WI38 (cell line): ENCODE results near the gene ROCK2.
"Not testable (repeated sequence)": the region's sequence is repeated elsewhere in the genome, so short reads cannot be mapped to it uniquely, and the experiment has no call there.

ENCODE experiments used
- H3K4me3 ChIP-seq: 2 replicates; pipeline ENCODE4 v1.5.1; 2011; ENCODE audit warnings: low read depth, mild to moderate bottlenecking, control low read depth, low read length
- CTCF ChIP-seq: IDR thresholded peaks from 2 replicates; pipeline ENCODE4 v1.5.1; 2012; ENCODE audit warnings: low read depth, mild to moderate bottlenecking, control low read depth, low read length

ROCK2 gene

GRCh38 chr2:11254100-11254536 lies 90.3 kb downstream of the ROCK2 start:
- H3K4me3 ChIP-seq: no peak overlapping the region
- TF ChIP-seq CTCF: no peak

GRCh38 chr2:11252458-11252857 lies 92.0 kb downstream of the ROCK2 start:
- H3K4me3 ChIP-seq: not testable (repeated sequence)

- no peak for TF ChIP-seq CTCF
- H3K4me3 ChIP-seq: no peak overlapping the region
Observed at GRCh38 chr2:11250400-11251196, 93.8 kb downstream of the ROCK2 start.

GRCh38 chr2:11245322-11245721 lies 99.1 kb downstream of the ROCK2 start:
- H3K4me3 ChIP-seq: no peak overlapping the region
- TF ChIP-seq CTCF: no peak

- TF ChIP-seq CTCF: no peak
- no peak overlapping the region for H3K4me3 ChIP-seq
Observed at GRCh38 chr2:11244091-11244826, 100.2 kb downstream of the ROCK2 start.

- no peak for TF ChIP-seq CTCF
- H3K4me3 ChIP-seq: no peak overlapping the region
Observed at GRCh38 chr2:11243512-11243911, 100.9 kb downstream of the ROCK2 start.

GRCh38 chr2:11242542-11243174 lies 101.8 kb downstream of the ROCK2 start:
- TF ChIP-seq CTCF: no peak
- H3K4me3 ChIP-seq: no peak overlapping the region
